Left ventricle myocardium inferior (tissue), 1 donor: ENCODE results near the gene H6PD. TPM values are rescaled to one million over a fixed set of nuclear protein-coding genes. Genes with fewer than 3 reads are reported as not detected.

Experiments
- DNase-seq: peaks from one replicate; pipeline ENCODE4 v3.0.0-alpha.2; 2020
- H3K27ac ChIP-seq: fragments of 200-600 bp; replicated peaks from 2 replicates; pipeline ENCODE4 v1.8.0; 2021
- H3K27me3 ChIP-seq: fragments of 200-600 bp; 2 replicates; pipeline ENCODE4 v1.8.0; 2021; ENCODE audit warnings: low read depth
- H3K36me3 ChIP-seq: fragments of 200-600 bp; 2 replicates; pipeline ENCODE4 v1.8.0; 2021
- H3K4me1 ChIP-seq: fragments of 200-600 bp; 2 replicates; pipeline ENCODE4 v1.8.0; 2021
- H3K4me3 ChIP-seq: fragments of 200-600 bp; 2 replicates; pipeline ENCODE4 v1.8.0; 2021; ENCODE audit warnings: mild to moderate bottlenecking, moderate library complexity
- H3K9me3 ChIP-seq: fragments of 200-600 bp; replicated peaks from 2 replicates; pipeline ENCODE4 v1.8.0; 2021
- intact Hi-C: fragments of 100-400 bp; cut with micrococcal nuclease; formaldehyde crosslinking; loops from one replicate; pipeline ENCODE4 v1.11.0; 2022
- total RNA-seq: library from RNA; stranded (reverse); fragmentation: NEBNext Ultra II Directional; extraction: Animal tissue kit (Norgen Biotek cat#: 25700); gene quantifications from one replicate; pipeline ENCODE4 v1.2.1, GENCODE V29; 2021
- TF ChIP-seq, protein P1 (sequence below): fragments of 200-600 bp; IDR thresholded peaks from 2 replicates; pipeline ENCODE4 v1.8.0; 2021; ENCODE audit warnings: antibody characterized with exemption, mild to moderate bottlenecking, borderline replicate concordance
- donor health status: DM: no; HTN: yes; CAD: no; lungs with severe emphysema.

Gene H6PD
- total RNA-seq, 1 donor from 2014 or later, result 21.9 TPM

DNA sequence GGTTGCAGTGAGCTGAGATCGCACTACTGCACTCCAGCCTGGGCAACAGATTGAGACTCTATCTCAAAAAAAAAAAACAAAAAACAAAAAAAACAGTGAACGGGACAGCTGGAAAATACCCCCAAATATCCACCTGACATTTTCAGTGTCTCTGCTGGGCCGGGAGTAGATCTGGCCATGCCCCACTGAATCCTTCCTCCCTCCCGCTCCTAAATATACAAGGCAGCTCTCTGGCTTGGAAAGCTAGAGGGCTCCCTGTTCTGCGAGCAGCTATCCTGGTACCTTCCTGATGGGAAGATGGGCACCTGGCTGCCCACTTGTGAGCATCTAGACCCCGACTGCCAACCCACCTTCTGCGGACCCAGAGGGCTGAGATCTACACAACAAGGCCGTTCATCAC, 79.5 kb downstream of the H6PD start:
- DNase-seq, result no peak
- Histone ChIP-seq H3K4me1 (peaks cover 47% of the 10 kb centered on the region), H3K27me3 (no peaks in the 10 kb centered on the region), H3K9me3 (no peaks in the 10 kb centered on the region), H3K27ac (no peak overlapping the region), H3K36me3 (peaks cover 5% of the 10 kb centered on the region), H3K4me3 (no peak overlapping the region)
- intact Hi-C loops, result no loop called here
- TF ChIP-seq, protein P1, sequence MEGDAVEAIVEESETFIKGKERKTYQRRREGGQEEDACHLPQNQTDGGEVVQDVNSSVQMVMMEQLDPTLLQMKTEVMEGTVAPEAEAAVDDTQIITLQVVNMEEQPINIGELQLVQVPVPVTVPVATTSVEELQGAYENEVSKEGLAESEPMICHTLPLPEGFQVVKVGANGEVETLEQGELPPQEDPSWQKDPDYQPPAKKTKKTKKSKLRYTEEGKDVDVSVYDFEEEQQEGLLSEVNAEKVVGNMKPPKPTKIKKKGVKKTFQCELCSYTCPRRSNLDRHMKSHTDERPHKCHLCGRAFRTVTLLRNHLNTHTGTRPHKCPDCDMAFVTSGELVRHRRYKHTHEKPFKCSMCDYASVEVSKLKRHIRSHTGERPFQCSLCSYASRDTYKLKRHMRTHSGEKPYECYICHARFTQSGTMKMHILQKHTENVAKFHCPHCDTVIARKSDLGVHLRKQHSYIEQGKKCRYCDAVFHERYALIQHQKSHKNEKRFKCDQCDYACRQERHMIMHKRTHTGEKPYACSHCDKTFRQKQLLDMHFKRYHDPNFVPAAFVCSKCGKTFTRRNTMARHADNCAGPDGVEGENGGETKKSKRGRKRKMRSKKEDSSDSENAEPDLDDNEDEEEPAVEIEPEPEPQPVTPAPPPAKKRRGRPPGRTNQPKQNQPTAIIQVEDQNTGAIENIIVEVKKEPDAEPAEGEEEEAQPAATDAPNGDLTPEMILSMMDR, result no peak

DNA sequence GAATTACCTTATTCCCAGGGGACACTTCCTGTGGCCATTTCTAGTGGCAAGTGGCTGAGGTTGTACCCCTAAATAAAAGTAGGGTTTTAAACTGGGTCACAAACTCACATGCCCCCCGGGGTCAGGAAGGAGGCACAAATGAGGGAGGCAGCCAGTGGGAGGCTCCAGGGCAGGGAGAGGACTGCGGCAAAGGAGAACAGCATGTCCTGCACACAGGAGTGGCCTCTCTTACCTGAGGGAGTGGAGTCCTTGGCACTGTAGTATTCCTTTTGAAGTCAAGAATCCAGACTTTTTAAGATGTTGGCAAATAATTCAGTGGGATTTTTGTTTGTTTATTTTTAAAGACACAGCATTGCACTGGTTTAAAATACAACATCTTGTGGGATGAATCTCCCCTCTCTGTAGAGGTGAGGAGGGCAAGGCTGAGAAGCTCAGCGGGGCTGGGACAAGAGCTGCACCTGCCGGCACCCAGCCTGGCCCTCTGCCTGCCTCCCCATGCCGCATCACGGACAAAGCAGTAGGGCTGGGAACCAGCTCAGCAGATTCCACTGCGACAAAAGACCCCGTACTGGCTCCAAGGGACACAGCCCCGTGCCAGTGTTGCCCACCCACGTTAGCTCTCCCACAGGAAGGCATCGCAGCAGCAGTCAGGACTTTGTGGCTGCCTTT, 80.3 kb downstream of the H6PD start:
- TF ChIP-seq, protein P1, result no peak
- Histone ChIP-seq H3K4me3 (no peak overlapping the region), H3K36me3 (peaks cover 5% of the 10 kb centered on the region), H3K9me3 (no peaks in the 10 kb centered on the region), H3K27ac (no peak overlapping the region), H3K4me1 (peaks cover 50% of the 10 kb centered on the region), H3K27me3 (no peaks in the 10 kb centered on the region)
- intact Hi-C loops, result no loop called here
- DNase-seq, result no peak

DNA sequence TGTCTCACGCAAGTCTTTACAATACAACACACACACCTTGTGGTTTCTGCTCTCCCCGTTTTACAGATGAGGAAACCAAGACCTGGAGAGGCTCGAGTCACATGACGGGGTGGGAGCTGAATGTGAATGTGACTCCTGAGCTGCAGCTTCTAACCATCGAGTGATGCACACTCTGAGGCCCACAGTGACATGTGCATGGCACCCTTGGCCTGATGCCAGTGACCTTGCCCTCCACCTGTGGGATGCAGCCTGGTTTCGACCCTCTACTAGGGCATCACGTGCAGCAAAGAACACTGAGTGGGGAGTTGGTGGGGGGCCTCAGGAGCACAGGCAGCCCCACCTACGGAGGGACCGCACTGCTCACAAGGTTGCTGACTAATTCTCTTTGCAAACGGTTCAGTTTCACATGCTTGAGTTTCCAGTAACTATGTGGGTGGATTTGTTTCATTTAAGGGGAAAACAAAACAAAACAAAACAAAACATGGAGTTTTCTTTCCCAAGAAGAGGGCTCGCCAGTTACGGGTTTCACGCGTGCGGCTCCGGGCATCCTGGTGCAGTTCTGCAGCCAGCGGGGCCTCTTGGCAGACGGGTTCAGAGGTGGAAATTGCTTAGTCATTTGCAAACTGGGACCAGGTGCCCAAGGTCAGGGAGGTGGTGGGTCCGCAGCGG, 81.0 kb downstream of the H6PD start:
- H3K4me1 ChIP-seq, result peaks cover 57% of the 10 kb centered on the region
- DNase-seq, result peak; percentile 13
- H3K27ac ChIP-seq, result no peak overlapping the region
- TF ChIP-seq, protein P1, result no peak
- no peaks in the 10 kb centered on the region for H3K9me3 ChIP-seq
- no peaks in the 10 kb centered on the region for H3K27me3 ChIP-seq
- peaks cover 5% of the 10 kb centered on the region for H3K36me3 ChIP-seq
- intact Hi-C loops, result no loop called here
- no peak overlapping the region for H3K4me3 ChIP-seq

DNA sequence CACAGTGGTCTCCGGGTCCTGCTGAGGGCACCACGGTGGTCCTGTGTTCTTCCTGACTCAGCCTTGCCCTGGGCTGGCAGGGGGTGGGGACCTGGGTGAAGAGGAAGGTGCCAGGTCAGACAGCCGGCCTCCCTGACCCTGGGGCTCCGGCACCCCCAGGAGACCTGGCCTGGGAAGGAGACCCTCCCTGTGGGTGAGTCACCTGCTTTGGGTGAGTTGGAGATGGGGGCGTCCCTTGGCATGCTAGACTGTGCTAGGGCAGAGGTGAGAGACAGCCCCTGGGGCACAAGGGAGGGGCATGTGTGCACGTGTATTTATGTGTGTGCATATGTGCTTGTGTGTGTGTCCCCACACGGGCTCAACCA, 81.5 kb downstream of the H6PD start:
- Histone ChIP-seq H3K4me1 (peaks cover 55% of the 10 kb centered on the region), H3K27ac (no peak overlapping the region), H3K36me3 (peaks cover 5% of the 10 kb centered on the region), H3K27me3 (no peaks in the 10 kb centered on the region), H3K9me3 (no peaks in the 10 kb centered on the region), H3K4me3 (no peak overlapping the region)
- no peak for DNase-seq
- TF ChIP-seq, protein P1, result no peak
- intact Hi-C loops, result no loop called here

DNA sequence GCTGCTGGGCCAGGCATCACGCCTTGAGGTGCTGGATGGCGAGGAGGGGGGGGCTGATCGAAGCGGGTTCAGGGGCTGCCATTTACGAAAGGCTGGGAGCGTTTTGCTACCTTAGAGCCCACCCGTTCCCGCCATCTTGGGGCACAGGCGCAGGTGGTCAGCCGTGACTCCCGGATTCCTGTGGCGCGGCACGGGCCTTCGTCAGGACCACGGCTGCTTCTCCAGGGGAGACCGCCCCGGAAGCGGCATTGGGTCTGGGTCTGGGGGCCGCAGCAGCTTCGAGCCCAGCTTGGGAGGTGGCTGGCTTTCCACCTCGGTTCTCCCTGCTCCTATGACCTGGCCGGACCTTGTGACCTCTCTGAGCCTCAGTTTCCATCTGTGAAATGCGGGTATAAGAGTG, 81.9 kb downstream of the H6PD start:
- intact Hi-C loops, result no loop called here
- H3K27ac ChIP-seq, result no peak overlapping the region

More for the DNA sequence above, 81.9 kb downstream of the H6PD start:
- TF ChIP-seq, protein P1, result no peak
- peaks cover 5% of the 10 kb centered on the region for H3K36me3 ChIP-seq
- DNase-seq, result no peak
- peaks cover 55% of the 10 kb centered on the region for H3K4me1 ChIP-seq
- no peaks in the 10 kb centered on the region for H3K9me3 ChIP-seq
- H3K27me3 ChIP-seq, result no peaks in the 10 kb centered on the region
- no peak overlapping the region for H3K4me3 ChIP-seq
